Naive B cell (primary cell): ENCODE measurements around the gene FLT1. TPM values are rescaled to one million over a fixed set of nuclear protein-coding genes. Genes with fewer than 3 reads are reported as not detected.

Source experiments
- ATAC-seq, 2 donors: fragments of 150-1000 bp; cut with Tn5 transposase; 2 replicates each; pipeline ENCODE4 v1.10.0; 2021; ENCODE audit warnings: low read depth in 2 of 2, mild to moderate bottlenecking in 2 of 2, moderate library complexity in 2 of 2
- DNase-seq: peaks from one replicate; pipeline ENCODE4 v3.0.0; 2022
- H3K27ac Mint-ChIP-seq, 6 donors: one replicate each; pipeline ENCODE4 v1.8.0; 2020 to 2022; ENCODE audit warnings: mild to moderate bottlenecking in 6 of 6, mixed read lengths in 6 of 6, moderate library complexity in 5 of 6, inconsistent platforms in 2 of 6
- H3K27me3 Mint-ChIP-seq, 3 donors: one replicate each; pipeline ENCODE4 v1.8.0; 2021 to 2022; ENCODE audit warnings: mixed read lengths in 3 of 3, mild to moderate bottlenecking in 1 of 3
- H3K36me3 Mint-ChIP-seq, 2 donors: one replicate each; pipeline ENCODE4 v1.8.0; 2020 to 2022; ENCODE audit warnings: mixed read lengths in 2 of 2, inconsistent platforms in 1 of 2, mild to moderate bottlenecking in 1 of 2
- H3K4me1 Mint-ChIP-seq, 3 donors: one replicate each; pipeline ENCODE4 v1.8.0; 2020 to 2022; ENCODE audit warnings: mixed read lengths in 3 of 3, inconsistent platforms in 1 of 3, mild to moderate bottlenecking in 1 of 3, moderate library complexity in 1 of 3
- H3K4me3 Mint-ChIP-seq, 8 donors: one replicate each; pipeline ENCODE4 v1.8.0; 2020 to 2022; ENCODE audit warnings: mild to moderate bottlenecking in 8 of 8, mixed read lengths in 8 of 8, moderate library complexity in 8 of 8, inconsistent platforms in 2 of 8
- H3K9me3 Mint-ChIP-seq, 7 donors: one replicate each; pipeline ENCODE4 v1.8.0; 2020 to 2022; ENCODE audit warnings: mixed read lengths in 7 of 7, mild to moderate bottlenecking in 5 of 7, inconsistent platforms in 2 of 7, moderate library complexity in 1 of 7
- polyA plus RNA-seq, 6 donors: library from polyadenylated mRNA; unstranded; fragments of 300-500 nt; fragmentation: Illumina TruSeq; gene quantifications; one replicate each; pipeline ENCODE4 v1.2.3, GENCODE V29; 2021; ENCODE audit warnings: low read depth in 6 of 6

Gene FLT1
- polyA plus RNA-seq, 6 donors from 2014 or later, result 1.3 to 4.2 (median 3.7) TPM

DNA sequence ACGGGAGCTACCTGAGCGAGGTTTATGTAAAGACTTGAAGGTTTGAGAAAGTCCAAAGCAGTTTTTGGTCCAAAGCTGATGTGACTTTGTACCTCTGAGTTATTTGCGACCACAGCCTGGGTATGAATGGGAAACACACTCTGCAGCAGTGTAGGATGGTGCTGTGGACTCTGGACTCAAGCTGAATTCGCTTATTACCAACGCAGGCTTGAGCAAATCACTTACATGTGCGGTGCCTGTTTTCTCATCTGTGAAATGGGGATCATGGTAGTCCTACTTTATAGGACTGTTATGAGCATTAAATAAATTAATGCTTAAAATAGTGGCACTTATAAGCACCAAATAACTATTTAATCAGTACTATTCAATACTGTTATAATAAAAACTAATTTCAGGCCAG is 180.0 kb downstream of the FLT1 start:
- DNase-seq (no peak), ATAC-seq (no peak)
- Mint-ChIP-seq H3K4me1 (peaks cover 0 to 4% (median 0%) of the 10 kb centered on the region in 3 donors), H3K9me3 (no peaks in the 10 kb centered on the region), H3K27ac (no peak overlapping the region), H3K36me3 (no peaks in the 10 kb centered on the region), H3K4me3 (no peak overlapping the region), H3K27me3 (no peaks in the 10 kb centered on the region)

DNA sequence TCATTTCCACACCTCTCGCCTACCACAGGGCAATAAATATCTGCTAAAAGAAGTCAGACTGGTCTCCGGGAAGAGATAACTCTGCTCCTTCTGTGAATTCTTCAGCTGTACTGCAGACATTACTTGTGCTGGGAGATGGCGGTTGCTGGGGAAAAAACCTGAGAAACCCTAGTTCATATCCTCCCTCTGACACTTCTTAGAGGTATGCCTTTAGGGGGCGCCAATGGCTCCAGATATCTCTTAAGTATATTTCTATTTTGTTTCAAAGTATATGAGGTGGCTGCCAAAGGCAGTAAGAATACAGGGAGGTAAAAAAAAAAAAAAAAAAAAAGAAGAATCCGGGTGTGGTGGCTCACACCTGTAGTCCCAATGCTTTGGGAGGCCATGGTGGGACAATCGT is 181.3 kb downstream of the FLT1 start:
- peak in 1 of 2 donors; percentile 30 for ATAC-seq
- Mint-ChIP-seq H3K36me3 (no peaks in the 10 kb centered on the region), H3K4me3 (no peak overlapping the region), H3K27ac (peak overlapping the region in 1 of 6 donors; percentile 2), H3K27me3 (no peaks in the 10 kb centered on the region), H3K4me1 (peaks cover 0 to 4% (median 0%) of the 10 kb centered on the region in 3 donors), H3K9me3 (no peaks in the 10 kb centered on the region)
- no peak for DNase-seq

DNA sequence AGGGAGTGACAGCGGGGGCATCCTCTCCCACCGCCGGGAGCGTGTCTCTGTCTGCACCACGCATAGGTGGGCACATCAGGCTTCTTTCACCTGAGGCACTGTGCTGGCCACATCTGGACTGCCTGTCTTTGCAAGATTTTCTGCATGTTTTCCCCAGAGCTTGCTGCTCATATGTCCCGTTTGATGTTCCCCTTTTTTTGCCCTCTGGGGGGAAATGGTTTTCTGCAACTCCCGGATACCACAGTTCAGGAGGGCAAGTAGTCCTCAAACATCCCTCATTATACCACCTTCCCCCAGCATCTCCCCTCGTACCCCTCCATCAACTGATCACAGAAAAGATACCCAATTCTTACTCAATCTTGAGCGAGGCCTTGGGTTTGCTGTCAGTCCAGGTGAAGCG is 188.6 kb downstream of the FLT1 start:
- ATAC-seq, result no peak
- Mint-ChIP-seq H3K9me3 (no peaks in the 10 kb centered on the region), H3K27me3 (no peaks in the 10 kb centered on the region), H3K36me3 (peaks cover 0 to 16% of the 10 kb centered on the region in 2 donors), H3K4me1 (peaks cover 0 to 9% (median 4%) of the 10 kb centered on the region in 3 donors), H3K4me3 (no peak overlapping the region), H3K27ac (peak overlapping the region in 1 of 6 donors; percentile 78)
- no peak for DNase-seq

DNA sequence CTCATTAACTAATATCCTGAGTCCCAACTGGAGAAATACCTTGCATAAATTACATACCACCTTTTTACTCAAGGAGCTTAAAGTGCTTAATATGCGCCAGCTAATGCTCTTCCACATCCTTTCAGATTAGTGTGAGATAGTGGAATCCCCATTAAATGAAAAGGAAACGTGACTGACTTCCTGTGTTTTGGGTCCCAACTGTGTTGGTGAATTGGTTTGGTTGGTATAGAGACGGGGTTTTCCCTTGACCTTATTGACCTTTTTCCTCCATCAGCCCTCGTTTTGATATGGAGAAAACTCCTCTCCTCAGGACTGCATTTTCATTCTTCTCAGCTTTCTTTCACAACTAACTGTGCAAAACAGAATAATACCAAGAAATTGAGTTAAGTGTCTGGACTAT is 193.1 kb downstream of the FLT1 start:
- Mint-ChIP-seq H3K27me3 (no peaks in the 10 kb centered on the region), H3K9me3 (no peaks in the 10 kb centered on the region), H3K4me3 (no peak overlapping the region), H3K36me3 (peaks cover 0 to 16% of the 10 kb centered on the region in 2 donors), H3K27ac (peak overlapping the region in 1 of 6 donors; percentile 76), H3K4me1 (peaks cover 8 to 17% (median 11%) of the 10 kb centered on the region in 3 donors)
- ATAC-seq, result no peak
- no peak for DNase-seq

DNA sequence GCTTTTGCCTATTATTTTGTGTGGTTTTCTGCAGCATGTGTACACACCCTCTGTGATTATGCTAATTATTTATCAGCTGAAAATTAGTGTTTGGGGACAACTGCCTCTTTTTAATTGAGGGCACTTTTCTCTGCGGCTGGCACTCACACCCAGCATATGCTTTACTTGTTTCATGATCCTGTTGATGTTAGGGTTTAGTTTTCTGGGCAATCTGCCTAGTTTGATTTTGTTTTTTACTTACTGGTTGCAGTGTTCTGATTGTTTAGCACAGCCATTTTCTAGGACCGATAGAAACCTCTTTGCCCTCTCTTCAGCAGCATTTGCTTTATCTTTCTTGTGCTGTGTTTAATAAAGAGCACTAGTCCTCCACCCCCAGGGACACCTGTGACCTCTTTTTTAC is 195.0 kb downstream of the FLT1 start:
- H3K9me3 Mint-ChIP-seq, result peaks cover 0 to 2% (median 0%) of the 10 kb centered on the region in 7 donors
- ATAC-seq (no peak), DNase-seq (no peak)
- H3K36me3 Mint-ChIP-seq, result peaks cover 8 to 12% of the 10 kb centered on the region in 2 donors
- no peak overlapping the region for H3K4me3 Mint-ChIP-seq
- peaks cover 8 to 15% (median 15%) of the 10 kb centered on the region in 3 donors for H3K4me1 Mint-ChIP-seq
- no peaks in the 10 kb centered on the region for H3K27me3 Mint-ChIP-seq
- H3K27ac Mint-ChIP-seq, result peak overlapping the region in 1 of 6 donors; percentile 12

DNA sequence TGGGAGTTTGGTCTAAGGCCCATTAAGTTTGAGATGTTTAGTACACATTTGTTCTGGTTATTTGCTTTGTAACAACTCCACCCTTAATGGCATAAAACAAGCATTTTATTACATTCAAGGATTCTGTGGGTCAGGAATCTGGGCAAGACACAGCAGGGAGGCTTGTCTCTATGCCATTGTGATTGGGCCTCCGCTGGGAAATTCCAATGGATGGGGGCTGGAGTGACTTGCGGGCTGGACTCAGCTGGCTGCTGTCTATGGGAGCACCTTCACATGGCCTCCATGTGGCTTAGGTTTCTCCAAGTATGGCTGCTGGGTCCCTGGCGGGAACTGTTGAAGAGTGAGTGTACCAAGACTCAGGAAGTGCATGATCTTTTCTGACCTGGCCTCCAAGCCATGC is 197.6 kb downstream of the FLT1 start:
- DNase-seq, result no peak
- peaks cover 0 to 2% (median 0%) of the 10 kb centered on the region in 7 donors for H3K9me3 Mint-ChIP-seq
- peaks cover 8 to 15% (median 11%) of the 10 kb centered on the region in 3 donors for H3K4me1 Mint-ChIP-seq
- H3K36me3 Mint-ChIP-seq, result peaks cover 8 to 16% of the 10 kb centered on the region in 2 donors
- peak overlapping the region in 5 of 6 donors; percentile 3 to 87 (median 42) for H3K27ac Mint-ChIP-seq
- H3K27me3 Mint-ChIP-seq, result no peaks in the 10 kb centered on the region
- no peak overlapping the region for H3K4me3 Mint-ChIP-seq
- no peak for ATAC-seq

DNA sequence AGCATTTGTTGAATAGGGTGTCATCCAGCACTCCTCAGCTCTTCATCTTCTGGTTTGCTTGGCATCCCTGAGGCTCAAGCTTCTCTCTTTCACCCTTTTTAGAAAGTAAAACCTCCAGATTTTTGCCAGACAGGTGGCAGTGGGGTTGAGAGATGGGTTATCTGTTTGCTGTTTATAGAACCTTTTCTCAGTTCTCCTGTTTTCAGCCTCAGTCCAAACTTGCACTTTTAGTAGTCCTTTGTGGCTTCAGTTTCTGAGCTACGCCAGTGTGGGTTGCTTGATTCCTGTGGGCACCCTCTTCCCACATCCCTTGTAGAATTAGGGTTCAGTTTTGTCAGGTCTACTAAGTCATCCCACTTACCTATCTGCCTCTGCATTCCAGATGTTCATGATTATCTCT is 208.7 kb downstream of the FLT1 start:
- Mint-ChIP-seq H3K4me1 (peaks cover 3 to 5% (median 4%) of the 10 kb centered on the region in 3 donors), H3K36me3 (peaks cover 25 to 27% of the 10 kb centered on the region in 2 donors), H3K9me3 (no peaks in the 10 kb centered on the region), H3K27me3 (no peaks in the 10 kb centered on the region), H3K4me3 (no peak overlapping the region), H3K27ac (peak overlapping the region in 3 of 6 donors; percentile 5 to 27 (median 16))
- ATAC-seq (no peak), DNase-seq (no peak)

DNA sequence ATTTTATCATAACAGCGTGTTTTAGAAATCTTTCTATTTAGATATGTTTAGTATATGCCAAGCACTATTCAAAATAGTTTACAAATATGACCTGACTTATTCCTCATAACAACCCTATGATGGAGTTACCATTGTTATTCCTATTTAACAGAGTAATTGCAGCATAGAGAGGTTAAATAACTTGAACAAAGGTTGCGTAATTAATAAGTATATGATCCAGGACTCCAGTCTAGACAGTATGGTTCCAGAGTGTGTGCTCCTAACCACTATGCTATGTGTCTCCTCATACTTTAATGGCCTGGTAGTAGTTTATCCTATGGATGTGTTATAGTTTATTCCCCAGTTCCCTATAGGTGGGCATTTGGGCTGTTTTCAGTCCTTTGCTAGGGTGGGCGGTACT is 211.3 kb downstream of the FLT1 start:
- Mint-ChIP-seq H3K27me3 (no peaks in the 10 kb centered on the region), H3K36me3 (peaks cover 35 to 40% of the 10 kb centered on the region in 2 donors), H3K9me3 (no peaks in the 10 kb centered on the region), H3K4me1 (peaks cover 3 to 5% (median 4%) of the 10 kb centered on the region in 3 donors), H3K27ac (no peak overlapping the region), H3K4me3 (no peak overlapping the region)
- ATAC-seq, result no peak
- DNase-seq, result no peak

DNA sequence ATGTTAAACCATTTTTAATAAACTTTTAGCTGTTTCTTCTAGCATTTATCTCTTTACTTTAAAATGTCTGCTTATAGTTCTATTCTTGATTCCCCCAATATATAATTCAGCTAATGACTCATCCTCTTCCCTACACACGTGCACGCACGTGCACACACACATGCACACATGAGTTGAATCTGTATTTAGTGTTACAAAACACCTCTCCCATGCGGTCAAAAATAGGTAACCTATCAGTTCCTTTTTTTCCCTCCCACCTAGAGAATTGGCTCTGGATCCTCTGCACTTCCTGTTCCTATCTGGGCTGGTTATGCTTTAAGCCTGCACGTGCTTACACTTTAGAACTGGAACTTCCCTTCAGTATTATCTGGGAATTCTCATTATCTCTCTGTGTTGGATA is 212.5 kb downstream of the FLT1 start:
- Mint-ChIP-seq H3K27ac (no peak overlapping the region), H3K27me3 (no peaks in the 10 kb centered on the region), H3K4me3 (peak overlapping the region in 1 of 8 donors; percentile 4), H3K9me3 (no peaks in the 10 kb centered on the region), H3K4me1 (peaks cover 3 to 5% (median 4%) of the 10 kb centered on the region in 3 donors), H3K36me3 (peaks cover 36% of the 10 kb centered on the region in 2 donors)
- DNase-seq, result no peak
- ATAC-seq, result no peak

DNA sequence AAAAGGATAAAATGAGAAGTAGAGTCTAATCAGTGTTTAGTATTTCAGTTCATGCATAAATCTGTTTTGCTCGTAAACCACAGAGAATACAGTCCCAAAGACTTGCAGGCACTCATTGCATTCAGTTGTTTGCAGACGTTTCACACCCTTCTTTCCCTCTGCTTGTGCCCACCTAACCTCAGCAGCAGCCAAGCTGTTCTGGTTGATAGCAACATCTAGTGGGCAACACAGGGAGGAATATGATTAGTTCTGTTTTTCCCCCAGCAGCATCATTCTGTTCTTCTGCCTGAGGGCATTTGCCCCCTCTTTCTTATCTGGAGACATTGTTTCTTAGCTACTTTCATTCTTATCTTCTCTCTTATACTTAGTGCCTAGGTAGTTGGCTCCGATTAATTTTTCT is 221.0 kb downstream of the FLT1 start:
- no peaks in the 10 kb centered on the region for H3K9me3 Mint-ChIP-seq
- peaks cover 8 to 15% of the 10 kb centered on the region in 2 donors for H3K36me3 Mint-ChIP-seq
- ATAC-seq, result no peak
- peaks cover 3 to 12% (median 7%) of the 10 kb centered on the region in 3 donors for H3K4me1 Mint-ChIP-seq
- no peak for DNase-seq
- no peaks in the 10 kb centered on the region for H3K27me3 Mint-ChIP-seq
- no peak overlapping the region for H3K27ac Mint-ChIP-seq
- H3K4me3 Mint-ChIP-seq, result no peak overlapping the region

DNA sequence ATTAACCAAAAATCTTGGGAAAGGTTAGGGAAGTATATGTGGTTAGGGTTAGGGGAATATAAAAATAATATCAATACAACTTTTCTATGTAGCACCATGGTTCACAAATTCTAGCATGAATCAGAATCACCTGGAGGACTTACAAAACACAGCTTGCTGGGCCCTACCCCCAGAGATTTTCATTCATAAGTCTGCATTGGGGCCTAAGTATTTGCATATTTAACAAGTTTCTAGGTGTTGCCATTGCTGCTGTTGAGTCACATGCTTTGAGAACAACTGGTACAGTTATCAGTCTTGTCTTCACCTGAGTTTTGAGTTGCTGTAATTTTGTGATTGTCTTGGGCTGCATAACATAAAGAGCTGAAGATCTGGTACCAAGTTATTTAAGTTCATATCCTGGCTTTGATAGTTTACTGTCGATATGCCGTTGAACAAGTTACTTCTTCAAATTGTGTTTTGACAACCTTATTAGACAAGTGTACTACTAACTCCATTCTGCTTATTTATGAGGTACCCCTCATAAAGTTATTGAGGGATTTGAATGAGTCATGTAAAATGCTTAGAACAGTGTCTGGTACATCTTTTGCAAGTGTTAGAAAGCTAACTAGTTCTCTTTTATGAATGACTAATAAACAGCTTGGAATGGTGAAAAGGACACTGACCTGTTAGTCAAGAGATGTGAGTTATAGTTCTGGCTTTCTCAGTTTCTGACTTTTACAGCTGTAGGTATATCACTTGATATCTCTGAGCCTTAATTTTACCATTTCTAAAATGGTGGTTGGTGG is 223.7 kb downstream of the FLT1 start:
- H3K4me1 Mint-ChIP-seq, result peaks cover 16 to 29% (median 16%) of the 10 kb centered on the region in 3 donors
- peaks cover 2 to 20% (median 11%) of the 10 kb centered on the region in 7 donors for H3K9me3 Mint-ChIP-seq
- no peak for DNase-seq
- no peak overlapping the region for H3K4me3 Mint-ChIP-seq
- no peaks in the 10 kb centered on the region for H3K27me3 Mint-ChIP-seq
- H3K36me3 Mint-ChIP-seq, result peaks cover 26 to 27% of the 10 kb centered on the region in 2 donors
- no peak for ATAC-seq
- H3K27ac Mint-ChIP-seq, result no peak overlapping the region

DNA sequence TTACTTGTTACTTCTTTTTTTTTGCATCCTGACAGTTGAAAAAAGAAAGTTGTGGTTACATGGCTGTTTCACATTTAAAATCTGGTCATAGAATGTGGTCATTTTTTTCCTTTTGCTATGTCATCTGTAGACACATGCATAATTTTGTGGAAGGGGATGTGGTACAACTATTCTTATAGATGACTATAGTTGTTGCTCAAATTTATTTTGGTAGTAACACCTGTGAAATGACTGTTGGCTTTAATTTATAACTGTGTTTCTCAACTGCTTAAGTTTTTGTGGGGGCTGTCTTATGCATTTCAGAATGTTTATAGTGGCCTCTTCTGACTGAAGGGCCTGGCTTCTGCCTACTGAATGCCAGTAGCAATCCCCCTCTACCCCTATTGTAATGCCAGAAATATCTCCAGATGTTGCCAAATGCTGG is 226.1 kb downstream of the FLT1 start:
- Mint-ChIP-seq H3K36me3 (peaks cover 23 to 24% of the 10 kb centered on the region in 2 donors), H3K9me3 (peaks cover 2 to 20% (median 12%) of the 10 kb centered on the region in 7 donors), H3K4me3 (peak overlapping the region; percentile 34 to 82 (median 58)), H3K4me1 (peaks cover 16 to 29% (median 17%) of the 10 kb centered on the region in 3 donors), H3K27me3 (no peaks in the 10 kb centered on the region), H3K27ac (peak overlapping the region in 4 of 6 donors; percentile 33 to 86 (median 70))
- DNase-seq, result peak; percentile 79
- peak; percentile 96 to 97 for ATAC-seq

DNA sequence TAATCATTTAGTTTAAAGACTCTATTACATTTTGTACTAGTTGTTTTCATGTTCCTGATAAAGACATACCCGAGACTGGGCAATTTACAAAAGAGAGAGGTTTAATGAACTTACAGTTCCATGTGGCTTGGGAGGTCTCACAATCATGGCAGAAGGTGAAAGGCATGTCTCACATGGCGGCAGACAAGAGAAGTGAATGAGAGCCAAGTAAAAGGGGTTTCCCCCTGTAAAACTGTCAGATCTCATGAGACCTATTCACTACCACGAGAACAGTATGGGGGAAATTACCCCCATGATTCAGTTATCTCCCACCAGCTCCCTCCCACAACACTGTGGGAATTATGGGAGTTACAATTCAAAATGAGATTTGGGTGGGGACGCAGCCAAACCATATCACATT is 227.4 kb downstream of the FLT1 start:
- Mint-ChIP-seq H3K4me3 (peak overlapping the region in 3 of 8 donors; percentile 17 to 45 (median 37)), H3K4me1 (peaks cover 16 to 29% (median 22%) of the 10 kb centered on the region in 3 donors)
- DNase-seq, result no peak

DNA sequence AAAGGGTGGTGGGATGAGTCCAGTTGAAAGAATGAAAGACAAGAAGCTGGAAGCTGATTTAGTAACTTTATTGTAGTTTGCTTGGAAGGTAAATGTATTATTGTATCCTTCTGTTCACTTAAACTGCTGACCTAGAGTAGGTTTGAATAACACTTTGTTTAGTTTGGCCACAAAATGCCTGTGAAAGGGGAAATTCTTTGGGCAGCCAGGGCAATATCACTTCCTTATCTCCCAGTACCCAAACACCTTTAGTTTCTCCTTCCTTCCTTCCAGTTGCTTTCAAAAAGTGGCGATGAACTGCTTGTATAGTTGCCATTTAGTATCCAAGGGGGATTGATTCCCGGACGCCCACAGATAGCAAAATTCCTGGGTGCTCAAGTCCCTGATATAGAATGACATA is 236.5 kb downstream of the FLT1 start:
- DNase-seq, result no peak
- peaks cover 31 to 32% (median 31%) of the 10 kb centered on the region in 3 donors for H3K4me1 Mint-ChIP-seq
- H3K27me3 Mint-ChIP-seq, result no peaks in the 10 kb centered on the region
- ATAC-seq, result no peak
- peak overlapping the region in 2 of 8 donors; percentile 3 to 33 for H3K4me3 Mint-ChIP-seq
- peaks cover 24 to 27% of the 10 kb centered on the region in 2 donors for H3K36me3 Mint-ChIP-seq
- H3K27ac Mint-ChIP-seq, result peak overlapping the region in 2 of 6 donors; percentile 76 to 77
- peaks cover 0 to 4% (median 0%) of the 10 kb centered on the region in 7 donors for H3K9me3 Mint-ChIP-seq

More for the DNA sequence above, 227.4 kb downstream of the FLT1 start:
- H3K36me3 Mint-ChIP-seq, result peaks cover 34 to 36% of the 10 kb centered on the region in 2 donors
- H3K27me3 Mint-ChIP-seq, result no peaks in the 10 kb centered on the region
- peaks cover 2 to 20% (median 12%) of the 10 kb centered on the region in 7 donors for H3K9me3 Mint-ChIP-seq
- peak overlapping the region in 4 of 6 donors; percentile 7 to 80 (median 54) for H3K27ac Mint-ChIP-seq
- ATAC-seq, result no peak
